H9 (cell line): ENCODE results near the gene POU3F3. TPM values are rescaled to one million over a fixed set of nuclear protein-coding genes. Genes with fewer than 3 reads are reported as not detected.

Experiments
- DNase-seq: peaks from one replicate; pipeline ENCODE4 v3.0.0-alpha.2; 2017
- H2AFZ ChIP-seq: one replicate; pipeline ENCODE4 v1.6.1; 2013; ENCODE audit warnings: mild to moderate bottlenecking, low read length, control low read depth, moderate library complexity
- H2AK5ac ChIP-seq: 2 replicates; pipeline ENCODE4 v1.6.1; 2013; ENCODE audit warnings: low read length, control low read depth, mixed read lengths; ENCODE audit not compliant: insufficient read length
- H2BK120ac ChIP-seq: one replicate; pipeline ENCODE4 v1.6.1; 2013; ENCODE audit warnings: low read depth, mild to moderate bottlenecking, low read length, control low read depth, inconsistent platforms; ENCODE audit not compliant: poor library complexity, severe bottlenecking
- H2BK12ac ChIP-seq: 2 replicates; pipeline ENCODE4 v1.6.1; 2013; ENCODE audit warnings: low read length, control low read depth, mixed read lengths, low read depth; ENCODE audit not compliant: insufficient read length
- H2BK15ac ChIP-seq: 2 replicates; pipeline ENCODE4 v1.6.1; 2013; ENCODE audit warnings: low read depth, low read length, control low read depth
- H2BK20ac ChIP-seq: one replicate; pipeline ENCODE4 v1.6.1; 2013; ENCODE audit warnings: low read depth, mild to moderate bottlenecking, low read length, control low read depth, inconsistent platforms; ENCODE audit not compliant: poor library complexity, severe bottlenecking
- H2BK5ac ChIP-seq: 2 replicates; pipeline ENCODE4 v1.6.1; 2013; ENCODE audit warnings: low read length, control low read depth, mixed read lengths; ENCODE audit not compliant: insufficient read length
- H3K14ac ChIP-seq: 2 replicates; pipeline ENCODE4 v1.6.1; 2013; ENCODE audit warnings: low read length, control low read depth; ENCODE audit not compliant: insufficient read depth
- H3K18ac ChIP-seq: 2 replicates; pipeline ENCODE4 v1.6.1; 2013; ENCODE audit warnings: low read depth, mild to moderate bottlenecking, mixed read lengths, low read length, control low read depth; ENCODE audit not compliant: insufficient read length
- H3K23ac ChIP-seq: 2 replicates; pipeline ENCODE4 v1.6.1; 2013; ENCODE audit warnings: low read length, control low read depth, mixed read lengths, low read depth; ENCODE audit not compliant: insufficient read length
- H3K23me2 ChIP-seq: 2 replicates; pipeline ENCODE4 v1.6.1; 2013; ENCODE audit warnings: low read depth, mild to moderate bottlenecking, mixed read lengths, low read length, control low read depth; ENCODE audit not compliant: insufficient read length, poor library complexity, severe bottlenecking
- H3K27ac ChIP-seq: 2 replicates; pipeline ENCODE4 v1.5.1; 2013; ENCODE audit warnings: low read length, control low read depth, mixed read lengths, low read depth; ENCODE audit not compliant: insufficient read length
- H3K27me3 ChIP-seq: 2 replicates; pipeline ENCODE4 v1.6.1; 2013; ENCODE audit warnings: low read length, control low read depth, inconsistent platforms; ENCODE audit not compliant: insufficient read depth
- H3K4ac ChIP-seq: 2 replicates; pipeline ENCODE4 v1.6.1; 2013; ENCODE audit warnings: low read depth, mild to moderate bottlenecking, control low read depth, inconsistent platforms, low read length, moderate library complexity
- H3K4me1 ChIP-seq: 2 replicates; pipeline ENCODE4 v1.6.1; 2013; ENCODE audit warnings: low read length, control low read depth, inconsistent platforms; ENCODE audit not compliant: insufficient read depth
- H3K4me2 ChIP-seq: 2 replicates; pipeline ENCODE4 v1.6.1; 2013; ENCODE audit warnings: low read length, control low read depth, mixed read lengths; ENCODE audit not compliant: insufficient read length, insufficient read depth
- H3K56ac ChIP-seq: 2 replicates; pipeline ENCODE4 v1.6.1; 2013; ENCODE audit warnings: low read depth, mild to moderate bottlenecking, mixed read lengths, low read length, control low read depth; ENCODE audit not compliant: insufficient read length
- H3K79me1 ChIP-seq: 2 replicates; pipeline ENCODE4 v1.6.1; 2013; ENCODE audit warnings: low read depth, mild to moderate bottlenecking, moderate library complexity, low read length, control low read depth, inconsistent platforms; ENCODE audit not compliant: insufficient read depth, poor library complexity, severe bottlenecking
- H3K79me2 ChIP-seq: 2 replicates; pipeline ENCODE4 v1.6.1; 2013; ENCODE audit warnings: low read length, control low read depth, inconsistent platforms; ENCODE audit not compliant: insufficient read depth
- H3K9ac ChIP-seq: 2 replicates; pipeline ENCODE4 v1.6.1; 2013; ENCODE audit warnings: low read length, control low read depth, mixed read lengths; ENCODE audit not compliant: insufficient read length; ENCODE audit errors: extremely low read depth
- H3K9me3 ChIP-seq: one replicate; pipeline ENCODE4 v1.6.1; 2013; ENCODE audit warnings: low read depth, low read length, inconsistent platforms; ENCODE audit not compliant: control insufficient read depth
- H3T11ph ChIP-seq: one replicate; pipeline ENCODE4 v1.6.1; 2013; ENCODE audit warnings: mild to moderate bottlenecking, low read length, control low read depth, inconsistent platforms
- H4K20me1 ChIP-seq: one replicate; pipeline ENCODE4 v1.6.1; 2013; ENCODE audit not compliant: control insufficient read depth, insufficient read length, insufficient read depth
- H4K5ac ChIP-seq: 2 replicates; pipeline ENCODE4 v1.6.1; 2013; ENCODE audit warnings: low read depth, mild to moderate bottlenecking, mixed read lengths, low read length, control low read depth; ENCODE audit not compliant: insufficient read length
- H4K8ac ChIP-seq: replicated peaks from 2 replicates; pipeline ENCODE4 v1.6.1; 2013; ENCODE audit warnings: low read length, control low read depth, mixed read lengths, low read depth; ENCODE audit not compliant: insufficient read length
- H4K91ac ChIP-seq: 2 replicates; pipeline ENCODE4 v1.6.1; 2013; ENCODE audit warnings: low read depth, mild to moderate bottlenecking, moderate library complexity, mixed read lengths, low read length, control low read depth; ENCODE audit not compliant: insufficient read length
- H3K27ac Mint-ChIP-seq, 3 experiments: 2 replicates in 2 of 3; 3 replicates in 1 of 3; pipeline ENCODE4 v1.8.0; 2020 to 2021; ENCODE audit warnings: mixed read lengths in 3 of 3, mild to moderate bottlenecking in 1 of 3, moderate library complexity in 1 of 3
- H3K27me3 Mint-ChIP-seq: 2 replicates; pipeline ENCODE4 v1.8.0; 2021; ENCODE audit warnings: low read depth, mild to moderate bottlenecking, moderate library complexity, mixed read lengths
- H3K36me3 Mint-ChIP-seq, 3 experiments: 2 replicates in 2 of 3; 3 replicates in 1 of 3; pipeline ENCODE4 v1.8.0; 2020 to 2021; ENCODE audit warnings: low read depth in 3 of 3, mixed read lengths in 3 of 3; ENCODE audit not compliant: insufficient read depth in 1 of 3
- H3K4me1 Mint-ChIP-seq, 2 experiments: 2 replicates each; pipeline ENCODE4 v1.8.0; 2020; ENCODE audit warnings: mixed read lengths in 2 of 2
- H3K4me3 Mint-ChIP-seq, 2 experiments: 2 replicates in 1 of 2; 3 replicates in 1 of 2; pipeline ENCODE4 v1.8.0; 2020 to 2021; ENCODE audit warnings: mild to moderate bottlenecking in 2 of 2, mixed read lengths in 2 of 2, moderate library complexity in 1 of 2
- H3K9me3 Mint-ChIP-seq, 2 experiments: 2 replicates in 1 of 2; 3 replicates in 1 of 2; pipeline ENCODE4 v1.8.0; 2020; ENCODE audit warnings: mild to moderate bottlenecking in 2 of 2, mixed read lengths in 2 of 2, moderate library complexity in 1 of 2
- WGBS: extraction: QIAGEN DNeasy Blood & Tissue Kit; methylation state at CpG from one replicate; pipeline ENCODE4 v1.1.7; 2013; ENCODE audit warnings: missing lambda C conversion rate, low lambda C conversion rate, mixed read lengths; ENCODE audit not compliant: insufficient read length; ENCODE audit errors: extremely low coverage; 5-methylcytosine and 5-hydroxymethylcytosine counted together
- total RNA-seq: library from RNA; stranded (reverse); gene quantifications from 2 replicates; pipeline ENCODE4 v1.2.1, GENCODE V29; 2021
- TF ChIP-seq, protein P1 (sequence below): fragments of 200-600 bp; sonication (generic); conservative IDR thresholded peaks from 3 replicates; pipeline ENCODE4 v1.8.0; 2021; ENCODE audit warnings: antibody characterized with exemption, mild to moderate bottlenecking

Gene POU3F3
- total RNA-seq, 1 experiment from 2014 or later, result not detected

DNA sequence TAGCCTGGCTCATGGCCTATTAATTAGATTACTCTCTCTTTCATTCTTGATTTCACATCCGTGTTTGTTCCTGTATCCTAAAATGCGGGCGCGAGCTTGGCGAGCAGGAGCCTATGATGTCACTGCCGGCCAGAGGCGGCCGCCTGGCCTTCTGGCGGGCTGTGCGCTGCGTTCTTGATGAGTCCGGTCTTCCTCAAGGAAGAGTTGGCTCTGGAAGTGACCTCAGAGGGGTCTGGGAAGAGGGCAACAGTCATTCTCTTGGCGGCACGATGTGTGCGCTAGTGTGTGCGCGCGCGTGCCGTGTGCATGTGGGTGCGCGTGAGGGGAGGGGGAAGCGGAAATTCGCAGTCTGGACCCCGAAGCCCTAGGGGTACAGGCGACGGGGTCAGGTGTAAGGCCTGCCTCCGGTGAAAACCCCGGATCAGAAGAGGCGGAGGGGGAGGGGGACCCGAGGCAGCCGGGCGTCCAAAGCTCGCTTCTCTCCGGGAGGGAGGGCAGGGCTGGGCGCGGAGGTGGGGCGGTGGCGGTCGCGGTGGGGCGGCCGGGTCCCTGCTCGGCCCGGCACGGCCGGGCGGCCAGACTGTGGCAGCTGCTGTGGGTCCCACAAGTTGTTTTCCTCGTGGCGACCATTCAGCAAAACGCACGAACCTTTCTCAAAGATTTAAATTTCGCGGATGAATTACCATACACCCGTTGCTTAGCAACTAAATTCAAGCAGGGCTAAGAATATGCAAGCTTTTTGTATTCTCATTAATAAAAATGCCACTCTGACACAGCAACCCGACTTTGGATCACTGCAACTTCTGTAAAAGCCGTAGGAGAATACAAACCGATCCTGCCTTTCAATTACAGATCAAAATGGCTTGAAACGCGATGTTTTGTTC lies 8.4 kb downstream of the POU3F3 start:
- no CpG with 5 or more reads among the region's 60 CpGs for WGBS
- no peak overlapping the region for H2AK5ac ChIP-seq
- H3K23ac ChIP-seq, result no peak overlapping the region
- H3T11ph ChIP-seq, result no peak overlapping the region
- Mint-ChIP-seq H3K27me3 (peaks cover 98% of the 10 kb centered on the region), H3K27ac (no peak overlapping the region), H3K4me1 (peaks cover 28 to 58% of the 10 kb centered on the region in 2 experiments), H3K4me3 (peak overlapping the region; percentile 72 to 92), H3K9me3 (peaks cover 0 to 21% of the 10 kb centered on the region in 2 experiments; a peak in 2 of 5 replicates), H3K36me3 (no peaks in the 10 kb centered on the region; a peak in 1 of 7 replicates)
- H3K79me1 ChIP-seq, result no peaks in the 10 kb centered on the region
- H3K4me1 ChIP-seq, result no peaks in the 10 kb centered on the region
- H2AFZ ChIP-seq, result no peak overlapping the region
- H3K9me3 ChIP-seq, result no peaks in the 10 kb centered on the region
- H3K56ac ChIP-seq, result no peak overlapping the region
- TF ChIP-seq, protein P1, sequence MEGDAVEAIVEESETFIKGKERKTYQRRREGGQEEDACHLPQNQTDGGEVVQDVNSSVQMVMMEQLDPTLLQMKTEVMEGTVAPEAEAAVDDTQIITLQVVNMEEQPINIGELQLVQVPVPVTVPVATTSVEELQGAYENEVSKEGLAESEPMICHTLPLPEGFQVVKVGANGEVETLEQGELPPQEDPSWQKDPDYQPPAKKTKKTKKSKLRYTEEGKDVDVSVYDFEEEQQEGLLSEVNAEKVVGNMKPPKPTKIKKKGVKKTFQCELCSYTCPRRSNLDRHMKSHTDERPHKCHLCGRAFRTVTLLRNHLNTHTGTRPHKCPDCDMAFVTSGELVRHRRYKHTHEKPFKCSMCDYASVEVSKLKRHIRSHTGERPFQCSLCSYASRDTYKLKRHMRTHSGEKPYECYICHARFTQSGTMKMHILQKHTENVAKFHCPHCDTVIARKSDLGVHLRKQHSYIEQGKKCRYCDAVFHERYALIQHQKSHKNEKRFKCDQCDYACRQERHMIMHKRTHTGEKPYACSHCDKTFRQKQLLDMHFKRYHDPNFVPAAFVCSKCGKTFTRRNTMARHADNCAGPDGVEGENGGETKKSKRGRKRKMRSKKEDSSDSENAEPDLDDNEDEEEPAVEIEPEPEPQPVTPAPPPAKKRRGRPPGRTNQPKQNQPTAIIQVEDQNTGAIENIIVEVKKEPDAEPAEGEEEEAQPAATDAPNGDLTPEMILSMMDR, result no peak
- no peak overlapping the region for H2BK12ac ChIP-seq
- no peak overlapping the region for H2BK120ac ChIP-seq
- H2BK20ac ChIP-seq, result no peak overlapping the region
- no peak overlapping the region for H4K8ac ChIP-seq
- no peak overlapping the region for H3K27ac ChIP-seq
- H2BK5ac ChIP-seq, result no peak overlapping the region
- H4K91ac ChIP-seq, result no peak overlapping the region
- 0 out of 2 replicates have a peak overlapping the region, but pooled peaks have one; percentile 3 for H3K14ac ChIP-seq
- peak overlapping the region; percentile 70 for H3K4me2 ChIP-seq
- peaks cover 11% of the 10 kb centered on the region for H3K23me2 ChIP-seq
- peaks cover 86% of the 10 kb centered on the region for H3K27me3 ChIP-seq
- no peaks in the 10 kb centered on the region for H3K79me2 ChIP-seq
- no peaks in the 10 kb centered on the region for H4K20me1 ChIP-seq
- H4K5ac ChIP-seq, result no peak overlapping the region
- H3K9ac ChIP-seq, result no peak overlapping the region
- H3K18ac ChIP-seq, result peak overlapping the region; percentile 43
- DNase-seq, result peak; percentile 86
- no peak overlapping the region for H2BK15ac ChIP-seq
- no peak overlapping the region for H3K4ac ChIP-seq
